ENCODE data around the gene ASAP2.
"Not testable (repeated sequence)": the region's sequence is repeated elsewhere in the genome, so short reads cannot be mapped to it uniquely, and the experiment has no call there.

ASAP2 gene

GRCh38 chr2:9377461-9378097, 171.0 kb downstream of the ASAP2 start:
- no peak for DNase-seq (ENCODE audit: low read depth, low spot score)

GRCh38 chr2:9378433-9379390, 172.1 kb downstream of the ASAP2 start:
- no peak for DNase-seq (ENCODE audit: low read depth, low spot score)

- no peak for DNase-seq (ENCODE audit: low read depth, low spot score)
Observed at GRCh38 chr2:9379391-9379755, 172.8 kb downstream of the ASAP2 start.

DNA sequence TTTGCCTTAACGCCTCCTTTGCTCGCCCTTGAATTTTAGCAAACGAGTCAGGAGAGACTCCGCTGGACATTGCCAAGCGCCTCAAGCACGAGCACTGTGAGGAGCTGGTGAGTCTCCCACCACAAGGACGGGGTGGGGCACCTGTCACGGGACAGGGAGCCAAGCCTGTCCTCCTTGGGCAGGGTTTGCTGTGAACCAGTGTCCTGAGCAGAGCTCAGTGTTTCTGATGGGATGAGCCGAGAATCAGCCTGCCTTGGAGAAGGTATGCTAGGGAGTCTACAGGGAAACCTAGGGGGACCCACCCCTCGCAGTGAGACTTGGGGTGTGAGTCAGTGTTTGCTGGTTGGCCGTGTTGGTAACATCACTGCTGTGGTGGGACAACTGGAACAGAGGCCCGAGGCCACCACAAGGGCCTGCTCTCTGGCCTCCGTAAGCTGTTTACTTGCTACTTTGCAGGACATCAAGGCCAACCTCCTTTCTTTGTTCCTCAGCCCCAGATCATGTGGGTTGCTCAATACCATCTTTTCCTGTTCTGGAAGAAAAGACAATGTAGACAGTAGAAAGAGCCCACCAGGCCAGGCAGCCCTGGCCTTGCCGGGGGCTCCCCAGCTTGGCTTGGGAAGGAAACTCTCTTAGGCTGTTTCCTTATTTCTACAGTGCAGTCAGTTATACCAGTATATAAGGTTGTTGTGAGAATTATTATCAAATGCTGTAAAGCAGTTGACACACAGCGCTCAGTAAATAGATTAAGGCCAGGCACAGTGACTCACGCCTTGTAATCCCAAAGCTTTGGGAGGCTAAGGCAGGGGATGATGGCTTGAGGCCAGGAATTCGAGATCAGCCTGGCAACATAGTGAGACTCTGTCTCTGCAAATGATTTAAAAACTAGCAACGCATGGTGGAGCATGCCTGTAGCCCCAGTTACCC, 174.4 kb downstream of the ASAP2 start:
- no peak for DNase-seq (ENCODE audit: low read depth, low spot score)

GRCh38 chr2:9382604-9383235, 176.1 kb downstream of the ASAP2 start:
- DNase-seq (ENCODE audit: low read depth, low spot score) = no peak

GRCh38 chr2:9384521-9384920, 177.9 kb downstream of the ASAP2 start:
- no peak for DNase-seq (ENCODE audit: low read depth, low spot score)

DNA sequence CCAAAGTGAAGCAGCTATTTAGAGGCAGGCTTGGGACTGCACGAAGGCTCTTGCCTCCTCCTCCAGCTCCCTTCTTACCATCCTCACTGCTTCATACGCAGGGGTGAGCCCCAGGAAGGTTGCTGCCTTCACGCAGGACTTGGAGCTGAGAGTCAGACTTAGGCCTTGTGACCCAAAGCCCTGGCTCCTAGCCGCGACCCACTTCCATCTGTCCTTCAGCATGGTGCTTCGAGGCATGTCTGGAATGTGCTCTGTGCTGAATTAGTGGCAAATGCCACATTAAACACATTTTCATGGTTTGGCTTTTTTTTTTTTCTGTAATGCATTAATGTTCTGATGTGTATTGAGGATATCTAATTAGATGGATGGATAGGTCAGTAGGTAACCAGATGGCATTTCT, 179.2 kb downstream of the ASAP2 start:
- no peak for DNase-seq (ENCODE audit: low read depth, low spot score)

GRCh38 chr2:9388199-9388681, 181.6 kb downstream of the ASAP2 start:
- DNase-seq (ENCODE audit: low read depth, low spot score) = no peak

DNA sequence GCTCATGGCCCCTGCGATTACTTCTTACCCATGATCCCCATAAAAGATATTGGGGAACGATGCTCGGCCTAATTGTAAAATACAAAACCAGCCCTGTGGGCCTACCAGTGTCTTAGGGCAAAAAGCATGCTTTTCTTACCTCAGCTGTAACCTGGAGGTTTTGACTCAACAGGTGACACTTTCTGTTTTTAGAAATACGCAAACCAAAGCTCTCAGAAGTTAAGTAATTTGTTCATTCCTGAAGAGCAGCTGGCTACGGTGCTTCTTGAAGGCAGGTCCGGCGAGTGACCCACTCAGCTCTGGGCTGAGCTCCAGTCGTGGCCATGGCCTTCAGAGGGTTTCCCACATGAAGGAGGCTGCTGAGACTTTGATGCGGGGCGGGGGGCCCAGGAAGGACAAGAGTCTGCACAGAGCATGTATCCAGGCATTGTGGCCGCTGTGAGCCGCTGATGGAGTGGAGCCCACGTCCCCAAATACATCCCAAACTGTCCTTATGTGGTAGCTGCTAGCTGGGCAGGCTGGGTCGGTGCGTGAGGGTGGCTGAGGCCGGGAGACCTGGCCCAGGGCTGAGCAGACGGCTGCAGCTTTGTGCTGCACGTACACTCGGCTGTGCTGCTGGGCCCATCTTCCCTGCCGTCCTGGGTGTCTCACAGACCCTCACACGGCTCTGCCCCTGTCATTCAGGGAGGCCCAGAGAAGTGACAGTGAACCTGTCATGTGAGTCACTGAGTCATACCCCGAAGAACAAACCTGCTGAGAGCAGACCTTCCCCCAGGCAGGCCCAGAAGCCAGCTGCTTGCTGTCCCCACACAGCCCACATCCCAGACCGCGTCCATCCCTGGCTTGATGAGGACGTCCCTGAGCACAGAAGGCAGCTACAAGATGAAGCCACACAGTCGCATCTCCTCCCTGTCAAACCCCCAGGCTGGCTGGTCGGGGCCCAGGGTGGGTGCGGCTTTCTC, 182.6 kb downstream of the ASAP2 start:
- no peak for DNase-seq (ENCODE audit: low read depth, low spot score)

DNA sequence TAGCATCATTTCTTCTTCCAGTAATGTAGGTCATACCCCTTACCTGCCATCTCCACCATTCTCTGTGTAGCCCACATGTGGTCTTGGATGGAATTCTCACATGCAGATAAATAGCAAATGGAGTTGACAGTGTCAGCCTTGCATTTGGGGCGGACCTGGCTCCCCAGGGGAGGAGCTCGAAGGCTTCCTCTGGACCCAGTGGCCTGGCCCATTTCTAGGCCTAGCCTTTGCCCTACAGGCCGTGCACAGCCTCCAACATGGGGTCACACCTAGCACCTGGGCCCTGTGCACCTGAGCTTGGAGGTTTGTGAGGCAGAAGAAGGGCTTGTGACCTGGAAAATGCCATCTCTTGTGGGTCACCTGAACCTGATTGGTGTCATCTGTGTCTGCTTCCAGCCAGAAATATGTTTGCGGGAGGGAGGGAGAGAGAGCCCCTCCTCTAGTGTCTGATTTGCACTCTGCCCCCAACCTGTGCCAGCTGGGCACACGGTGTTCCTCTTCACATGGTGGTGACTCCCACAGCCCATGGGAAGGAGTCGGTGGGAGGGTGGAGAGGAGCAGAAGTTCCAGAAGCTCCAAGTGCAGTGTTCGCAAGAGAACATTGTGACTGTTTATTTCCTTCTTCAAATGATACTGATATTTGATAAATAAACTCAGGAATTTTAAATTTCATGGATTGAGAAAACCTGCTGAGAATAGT, 183.7 kb downstream of the ASAP2 start:
- no peak for DNase-seq (ENCODE audit: low read depth, low spot score)

- DNase-seq (ENCODE audit: low read depth, low spot score) = no peak
Observed at GRCh38 chr2:9390991-9391390, 184.4 kb downstream of the ASAP2 start.

GRCh38 chr2:9391961-9392720, 185.5 kb downstream of the ASAP2 start:
- no peak for DNase-seq (ENCODE audit: low read depth, low spot score)

DNA sequence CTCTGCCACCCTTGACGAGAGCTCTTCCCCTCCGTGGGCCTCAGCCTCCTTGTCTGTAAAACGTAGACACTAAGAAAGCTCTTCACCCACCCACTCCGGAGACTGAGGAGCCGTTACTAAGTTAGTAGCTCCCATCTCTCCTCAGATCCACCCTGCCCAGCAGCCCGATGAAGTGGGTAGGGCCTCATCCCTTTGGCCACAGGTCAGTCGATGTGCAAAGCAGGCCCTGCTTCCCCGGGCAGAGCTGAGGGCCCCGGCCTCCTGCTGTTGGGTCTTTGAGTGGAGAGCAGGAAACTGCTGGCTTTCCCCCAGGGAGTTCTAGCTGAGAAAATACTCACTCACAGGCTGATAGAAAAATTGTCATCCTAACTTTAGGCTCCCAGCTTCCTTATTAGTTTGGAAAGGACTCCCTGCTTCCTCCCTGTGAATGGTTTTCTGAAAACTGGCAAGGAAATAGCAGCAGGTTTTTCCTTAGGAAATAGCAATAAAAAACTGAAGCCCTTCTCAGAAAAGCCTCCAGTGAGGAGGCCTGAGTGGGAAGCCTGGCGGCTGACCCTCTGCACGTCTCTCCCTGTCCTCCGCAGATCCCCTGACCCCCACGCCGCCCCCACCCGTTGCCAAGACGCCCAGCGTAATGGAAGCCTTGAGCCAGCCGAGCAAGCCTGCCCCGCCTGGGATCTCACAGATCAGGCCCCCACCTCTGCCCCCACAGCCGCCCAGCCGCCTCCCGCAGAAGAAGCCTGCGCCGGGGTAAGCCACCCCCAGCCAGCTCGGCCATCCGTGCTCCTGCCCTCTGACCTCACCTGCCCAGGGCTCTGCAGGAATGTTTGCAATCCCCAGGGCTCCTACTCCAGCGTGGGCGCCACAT, 186.5 kb downstream of the ASAP2 start:
- no peak for DNase-seq (ENCODE audit: low read depth, low spot score)

GRCh38 chr2:9394816-9395215, 188.2 kb downstream of the ASAP2 start:
- DNase-seq (ENCODE audit: low read depth, low spot score) = no peak

GRCh38 chr2:9397201-9397600, 190.6 kb downstream of the ASAP2 start:
- DNase-seq (ENCODE audit: low read depth, low spot score) = no peak

GRCh38 chr2:9398251-9398650, 191.6 kb downstream of the ASAP2 start:
- not testable (repeated sequence) for DNase-seq (ENCODE audit: low read depth, low spot score)

- no peak for DNase-seq (ENCODE audit: low read depth, low spot score)
Observed at GRCh38 chr2:9398881-9399780, 192.5 kb downstream of the ASAP2 start.
